ENCODE measurements around the gene SAMMSON.

DNA sequence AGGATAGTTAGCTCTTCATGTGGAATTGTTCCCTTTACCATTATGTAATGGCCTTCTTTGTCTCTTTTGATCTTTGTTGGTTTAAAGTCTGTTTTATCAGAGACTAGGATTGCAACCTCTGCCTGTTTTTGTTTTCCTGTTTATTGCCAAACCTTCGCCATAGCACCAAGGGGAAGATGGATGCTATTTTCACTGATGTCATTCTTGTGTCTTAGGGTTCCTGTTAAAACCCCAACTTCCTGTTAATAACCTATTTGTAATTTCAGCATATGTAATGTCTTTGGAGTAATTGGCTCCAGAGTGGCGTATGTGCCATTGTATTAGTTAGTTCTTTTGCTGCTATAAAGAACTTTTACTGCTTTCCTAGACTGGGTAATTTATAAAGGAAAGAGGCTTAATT lies 10.8 kb downstream of the SAMMSON start:
- TF ChIP-seq, protein P1, sequence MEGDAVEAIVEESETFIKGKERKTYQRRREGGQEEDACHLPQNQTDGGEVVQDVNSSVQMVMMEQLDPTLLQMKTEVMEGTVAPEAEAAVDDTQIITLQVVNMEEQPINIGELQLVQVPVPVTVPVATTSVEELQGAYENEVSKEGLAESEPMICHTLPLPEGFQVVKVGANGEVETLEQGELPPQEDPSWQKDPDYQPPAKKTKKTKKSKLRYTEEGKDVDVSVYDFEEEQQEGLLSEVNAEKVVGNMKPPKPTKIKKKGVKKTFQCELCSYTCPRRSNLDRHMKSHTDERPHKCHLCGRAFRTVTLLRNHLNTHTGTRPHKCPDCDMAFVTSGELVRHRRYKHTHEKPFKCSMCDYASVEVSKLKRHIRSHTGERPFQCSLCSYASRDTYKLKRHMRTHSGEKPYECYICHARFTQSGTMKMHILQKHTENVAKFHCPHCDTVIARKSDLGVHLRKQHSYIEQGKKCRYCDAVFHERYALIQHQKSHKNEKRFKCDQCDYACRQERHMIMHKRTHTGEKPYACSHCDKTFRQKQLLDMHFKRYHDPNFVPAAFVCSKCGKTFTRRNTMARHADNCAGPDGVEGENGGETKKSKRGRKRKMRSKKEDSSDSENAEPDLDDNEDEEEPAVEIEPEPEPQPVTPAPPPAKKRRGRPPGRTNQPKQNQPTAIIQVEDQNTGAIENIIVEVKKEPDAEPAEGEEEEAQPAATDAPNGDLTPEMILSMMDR (IDR thresholded peaks at IDR 0.05), result no peak
- TF ChIP-seq TCF7L2 (IDR thresholded peaks at IDR 0.05; ENCODE audit: low read depth, low read length), result no peak
